A375 (cell line): ENCODE results near the gene PRKAG3. TPM values are rescaled to one million over a fixed set of nuclear protein-coding genes. Genes with fewer than 3 reads are reported as not detected.

Experiments used
- total RNA-seq: library from RNA; depleted of rRNA; stranded (reverse); fragments of >200 nt; shearing (Covaris generic); gene quantifications from 2 replicates; pipeline ENCODE4 v1.2.3, GENCODE V29; 2014; rRNA removed

Gene PRKAG3
- total RNA-seq: not detected in 2 replicates

GRCh38 chr2:218831378-218831990, at the start of gene PRKAG3:
Gene PRKAG3 (minus strand): TSS chr2:218831803.

GRCh38 chr2:218880102-218880858, 48.7 kb upstream of the PRKAG3 start, which contains the start of gene WNT10A:
Gene WNT10A (plus strand): TSS chr2:218880852. CDS start chr2:218880996, 144 bp downstream.

GRCh38 chr2:218859556-218859987, 28.0 kb upstream of the PRKAG3 start, which contains the start of gene WNT6:
Gene WNT6 (plus strand): TSS chr2:218859805. CDS start chr2:218860038, 233 bp downstream.

GRCh38 chr2:218781691-218782527, 49.7 kb downstream of the PRKAG3 start, which contains the start of gene CYP27A1:
Gene CYP27A1 (plus strand): TSS chr2:218782147. CDS start chr2:218782183, 36 bp downstream.

Other genes with a start within 250 kb of the PRKAG3 start
- 1.0 and 3.0 TPM in 2 replicates for gene PLCD4, start 223.9 kb downstream of the PRKAG3 start, total RNA-seq
- 12.0 and 13.4 TPM in 2 replicates for gene ZNF142, start 172.2 kb downstream of the PRKAG3 start, total RNA-seq
- 23.8 and 34.9 TPM in 2 replicates for gene BCS1L, start 172.1 kb downstream of the PRKAG3 start, total RNA-seq
- gene RNF25, start 159.8 kb downstream of the PRKAG3 start, total RNA-seq: 21.9 and 32.7 TPM in 2 replicates
- 11.4 and 15.2 TPM in 2 replicates for gene STK36, start 159.7 kb downstream of the PRKAG3 start, total RNA-seq
- 17.5 and 18.7 TPM in 2 replicates for gene TTLL4, start 121.0 kb downstream of the PRKAG3 start, total RNA-seq
- 5.1 and 5.5 TPM in 2 replicates for gene CYP27A1, start 49.7 kb downstream of the PRKAG3 start, total RNA-seq
- not detected in 2 replicates for gene WNT6, start 28.0 kb upstream of the PRKAG3 start, total RNA-seq
- not detected in 2 replicates for gene WNT10A, start 49.0 kb upstream of the PRKAG3 start, total RNA-seq
- 0.03 TPM in 1 of 2 replicates, not detected in the other for gene CDK5R2, start 127.9 kb upstream of the PRKAG3 start, total RNA-seq
- not detected in 2 replicates for gene FEV, start 153.4 kb upstream of the PRKAG3 start, total RNA-seq
- gene CRYBA2, start 161.6 kb upstream of the PRKAG3 start, total RNA-seq: 4.2 TPM in 1 of 2 replicates, not detected in the other
- gene CFAP65, start 209.7 kb upstream of the PRKAG3 start, total RNA-seq: 0.08 TPM in 1 of 2 replicates, not detected in the other
- not detected in 2 replicates for gene IHH, start 229.1 kb upstream of the PRKAG3 start, total RNA-seq